ENCODE data around the gene EIF3I.
A peak's percentile ranks its signal among the peaks of the same experiment; 100 is the strongest.

Gene EIF3I

DNA sequence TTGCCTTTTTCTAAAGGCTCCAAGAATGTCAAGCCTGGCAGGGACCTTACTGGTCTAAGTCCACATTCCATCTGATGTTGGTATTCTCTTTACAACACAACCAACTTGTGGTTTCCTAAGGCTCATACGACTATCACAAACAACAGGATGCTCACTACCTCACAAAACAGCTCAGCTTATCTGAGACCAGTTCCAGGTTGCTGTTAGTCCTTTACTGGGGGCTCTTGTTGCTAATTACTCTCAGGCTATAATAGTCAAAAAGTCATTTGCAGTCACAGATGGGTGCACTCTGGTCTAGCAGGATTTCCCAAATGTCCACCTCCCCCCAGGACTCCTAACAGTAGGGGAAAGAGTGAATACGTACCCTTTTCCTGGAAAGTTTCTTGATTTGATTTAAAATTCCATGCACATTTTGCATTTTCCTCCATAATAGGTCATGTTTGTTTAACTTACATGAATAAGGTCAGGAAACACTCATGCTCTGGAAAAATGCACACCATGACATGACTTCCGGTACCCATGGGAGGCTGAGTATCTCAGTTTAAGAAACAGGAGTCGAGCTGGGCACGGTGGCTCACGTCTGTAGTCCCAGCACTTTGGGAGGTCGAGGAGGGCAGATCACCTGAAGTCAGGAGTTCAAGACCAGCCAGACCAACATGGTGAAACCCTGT, 44.8 kb downstream of the EIF3I start:
- DNase-seq (ENCODE audit: low read depth, low spot score): no peak

DNA sequence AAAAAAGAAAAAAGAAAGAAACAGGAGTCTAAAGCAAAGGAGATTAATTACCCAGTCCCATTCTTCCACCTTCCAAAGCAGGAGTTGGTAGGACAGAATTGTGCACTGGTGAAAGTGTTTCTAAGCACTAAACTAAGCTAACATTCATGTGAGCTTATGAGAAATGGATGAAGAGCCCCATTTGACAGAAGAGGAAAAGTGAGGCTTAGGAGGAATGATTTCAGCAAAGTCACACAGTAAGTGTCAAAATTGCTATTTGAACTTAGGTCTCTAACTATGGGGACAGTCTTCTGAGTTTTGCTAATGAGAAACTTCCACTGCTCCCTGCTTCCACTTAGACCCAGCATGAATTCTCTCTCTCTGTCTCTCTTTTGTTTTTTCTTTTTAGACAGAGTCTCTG, 47.5 kb downstream of the EIF3I start:
- DNase-seq (ENCODE audit: low read depth, low spot score): no peak

DNA sequence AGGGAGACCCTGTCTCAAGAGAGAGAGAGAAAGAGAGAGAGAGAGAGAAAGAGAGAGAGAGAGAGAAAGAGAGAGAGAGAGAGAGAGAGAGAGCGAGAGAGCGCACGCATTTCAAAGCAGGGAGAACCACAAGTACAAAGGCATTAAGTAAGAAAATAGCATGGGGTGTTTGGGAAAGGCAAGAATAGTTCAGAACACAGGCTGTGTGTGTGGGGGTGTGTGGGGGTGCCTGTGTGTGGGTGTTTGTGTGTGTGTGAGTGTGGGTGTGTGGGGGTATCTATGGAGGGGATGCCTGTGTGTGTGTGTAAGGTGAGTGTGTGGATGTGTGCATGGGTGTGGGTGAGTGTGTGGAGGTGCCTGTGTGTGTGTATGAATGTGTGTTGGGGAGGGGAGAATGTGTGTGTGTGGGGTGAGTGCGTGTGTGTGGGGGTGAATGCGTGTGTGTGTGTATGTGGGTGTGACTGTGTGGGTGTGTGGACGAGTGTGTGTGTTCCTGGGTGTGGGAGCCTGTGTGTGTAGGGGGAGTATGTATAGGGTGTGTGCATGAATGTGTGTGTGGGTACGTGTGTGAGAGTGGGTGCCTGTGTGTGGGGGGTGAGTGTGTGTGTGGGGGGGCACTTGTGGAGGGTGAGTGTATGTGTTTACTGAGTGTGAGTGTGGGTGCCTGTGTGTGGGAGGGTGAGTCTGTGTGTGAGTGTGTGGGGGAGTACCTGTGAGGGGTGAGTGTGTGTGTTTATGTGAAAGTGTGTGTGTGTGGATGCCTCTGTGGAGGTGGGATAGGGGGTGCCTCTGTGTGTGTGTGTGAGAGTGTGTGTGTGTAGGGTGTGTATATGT, 50.6 kb downstream of the EIF3I start:
- DNase-seq (ENCODE audit: low read depth, low spot score): no peak

- DNase-seq (ENCODE audit: low read depth, low spot score): peak; percentile 63
Observed at GRCh38 chr1:32273391-32274208, 51.4 kb downstream of the EIF3I start.

- DNase-seq (ENCODE audit: low read depth, low spot score): no peak
Observed at GRCh38 chr1:32274646-32275340, 52.6 kb downstream of the EIF3I start.

DNA sequence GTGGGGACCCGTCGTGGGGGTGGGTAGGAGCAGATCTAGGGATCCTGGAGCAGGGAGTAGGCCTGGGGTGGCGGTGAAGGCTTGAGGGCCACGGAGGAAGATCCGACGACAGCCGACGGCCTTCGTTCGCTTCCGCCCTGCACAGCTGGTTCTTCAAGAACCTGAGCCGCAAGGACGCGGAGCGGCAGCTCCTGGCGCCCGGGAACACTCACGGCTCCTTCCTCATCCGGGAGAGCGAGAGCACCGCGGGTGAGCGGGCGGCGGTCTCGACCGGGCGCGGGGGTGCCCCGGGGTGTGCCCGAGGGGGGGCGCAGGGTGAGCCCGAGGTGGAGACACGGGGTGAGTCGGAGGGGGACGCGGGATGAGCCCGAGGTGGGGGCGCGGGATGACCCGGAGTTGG, 53.2 kb downstream of the EIF3I start:
- DNase-seq (ENCODE audit: low read depth, low spot score): no peak

DNA sequence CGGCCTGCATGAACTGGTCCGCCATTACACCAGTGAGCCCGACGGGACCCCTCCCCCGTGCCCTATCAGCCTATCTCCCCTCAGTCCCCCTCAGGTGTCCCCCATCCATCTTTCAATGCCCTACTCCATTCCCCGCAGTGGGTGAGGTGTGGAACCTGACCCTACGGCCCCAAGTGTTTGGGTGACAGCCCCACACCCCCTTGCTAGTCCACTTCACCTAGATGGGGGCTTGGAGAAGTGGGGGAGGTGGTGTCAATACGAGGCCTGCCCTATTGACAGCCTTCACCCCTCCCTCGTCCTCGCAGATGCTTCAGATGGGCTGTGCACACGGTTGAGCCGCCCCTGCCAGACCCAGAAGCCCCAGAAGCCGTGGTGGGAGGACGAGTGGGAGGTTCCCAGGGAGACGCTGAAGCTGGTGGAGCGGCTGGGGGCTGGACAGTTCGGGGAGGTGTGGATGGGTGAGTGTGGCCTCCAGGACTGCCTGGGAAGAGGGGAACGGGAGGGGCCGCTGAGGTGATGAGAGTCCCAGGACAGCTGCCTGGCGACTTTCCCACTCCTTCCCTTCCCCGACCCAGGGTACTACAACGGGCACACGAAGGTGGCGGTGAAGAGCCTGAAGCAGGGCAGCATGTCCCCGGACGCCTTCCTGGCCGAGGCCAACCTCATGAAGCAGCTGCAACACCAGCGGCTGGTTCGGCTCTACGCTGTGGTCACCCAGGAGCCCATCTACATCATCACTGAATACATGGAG, 54.0 kb downstream of the EIF3I start:
- DNase-seq (ENCODE audit: low read depth, low spot score): no peak
